Mesenchymal stem cell (in vitro differentiated cells and primary cell): ENCODE measurements around the gene INSC.

Source experiments
- DNase-seq: peaks from one replicate; pipeline ENCODE4 v3.0.0-alpha.2; 2013
- H2AFZ ChIP-seq: one replicate; pipeline ENCODE4 v1.6.1; 2013; ENCODE audit warnings: low read depth, mild to moderate bottlenecking, control low read depth, inconsistent platforms, low read length, moderate library complexity
- H2AK5ac ChIP-seq: 2 replicates; pipeline ENCODE4 v1.6.1; 2013; ENCODE audit warnings: low read length, moderate library complexity, mild to moderate bottlenecking, inconsistent platforms; ENCODE audit not compliant: severe bottlenecking
- H2BK120ac ChIP-seq: one replicate; pipeline ENCODE4 v1.6.1; 2013; ENCODE audit warnings: low read depth, mild to moderate bottlenecking, inconsistent platforms, low read length, moderate library complexity
- H2BK12ac ChIP-seq, 2 experiments: one replicate each; pipeline ENCODE4 v1.6.1; 2013; ENCODE audit warnings: inconsistent platforms in 2 of 2, low read length in 2 of 2, mild to moderate bottlenecking in 2 of 2, moderate library complexity in 2 of 2, control low read depth in 1 of 2
- H2BK15ac ChIP-seq: one replicate; pipeline ENCODE4 v1.6.1; 2013; ENCODE audit warnings: mild to moderate bottlenecking, low read depth, inconsistent platforms; ENCODE audit not compliant: poor library complexity, severe bottlenecking
- H2BK5ac ChIP-seq: 2 replicates; pipeline ENCODE4 v1.6.1; 2013; ENCODE audit warnings: low read depth, mild to moderate bottlenecking, low read length, control low read depth, inconsistent platforms; ENCODE audit not compliant: poor library complexity, severe bottlenecking
- H3K14ac ChIP-seq, 2 experiments: one replicate each; pipeline ENCODE4 v1.6.1; 2013; ENCODE audit warnings: inconsistent platforms in 2 of 2, low read length in 2 of 2, control low read depth in 1 of 2, mild to moderate bottlenecking in 1 of 2, moderate library complexity in 1 of 2
- H3K18ac ChIP-seq, 2 experiments: one replicate each; pipeline ENCODE4 v1.6.1; 2013; ENCODE audit warnings: inconsistent platforms in 2 of 2, low read length in 2 of 2, control low read depth in 1 of 2, low read depth in 1 of 2, mild to moderate bottlenecking in 1 of 2
- H3K23ac ChIP-seq, 2 experiments: one replicate each; pipeline ENCODE4 v1.6.1; 2013; ENCODE audit warnings: inconsistent platforms in 2 of 2, low read length in 2 of 2, mild to moderate bottlenecking in 2 of 2, moderate library complexity in 2 of 2, control low read depth in 1 of 2
- H3K27ac ChIP-seq: 2 replicates; pipeline ENCODE4 v1.5.1; 2013; ENCODE audit warnings: mild to moderate bottlenecking, moderate library complexity, low read length, control low read depth, inconsistent platforms; ENCODE audit not compliant: poor library complexity, severe bottlenecking
- H3K27me3 ChIP-seq, 2 experiments: 2 replicates each; pipeline versions ENCODE4 v1.6.1 to v1.7.0; 2013; ENCODE audit warnings: low read length in 2 of 2, mild to moderate bottlenecking in 2 of 2, moderate library complexity in 2 of 2, control low read depth in 1 of 2, inconsistent platforms in 1 of 2; ENCODE audit not compliant: control insufficient read depth in 1 of 2, insufficient read depth in 1 of 2
- H3K36me3 ChIP-seq, 2 experiments: 2 replicates each; pipeline versions ENCODE4 v1.6.1 to v1.7.0; 2013; ENCODE audit warnings: low read length in 2 of 2, control low read depth in 1 of 2, inconsistent platforms in 1 of 2, low read depth in 1 of 2, mild to moderate bottlenecking in 1 of 2; ENCODE audit not compliant: insufficient read depth in 2 of 2, control insufficient read depth in 1 of 2
- H3K4ac ChIP-seq, 2 experiments: one replicate each; pipeline ENCODE4 v1.6.1; 2013; ENCODE audit warnings: inconsistent platforms in 2 of 2, low read length in 2 of 2, mild to moderate bottlenecking in 2 of 2, moderate library complexity in 2 of 2, control low read depth in 1 of 2, low read depth in 1 of 2
- H3K4me1 ChIP-seq: 2 replicates; pipeline ENCODE4 v1.6.1; 2013; ENCODE audit warnings: low read depth, low read length, control low read depth; ENCODE audit not compliant: control insufficient read depth, insufficient read depth
- H3K4me2 ChIP-seq: 2 replicates; pipeline ENCODE4 v1.6.1; 2013; ENCODE audit warnings: low read length, mild to moderate bottlenecking, inconsistent platforms; ENCODE audit not compliant: poor library complexity, severe bottlenecking
- H3K4me3 ChIP-seq, 2 experiments: 2 replicates each; pipeline versions ENCODE4 v1.5.1 to v1.7.0; 2013; ENCODE audit warnings: low read length in 2 of 2, mild to moderate bottlenecking in 2 of 2, control low read depth in 1 of 2, low read depth in 1 of 2; ENCODE audit not compliant: insufficient read depth in 1 of 2
- H3K79me1 ChIP-seq: replicated peaks from 2 replicates; pipeline ENCODE4 v1.6.1; 2013; ENCODE audit warnings: mild to moderate bottlenecking, control low read depth, low read length, inconsistent platforms; ENCODE audit not compliant: poor library complexity, severe bottlenecking
- H3K9ac ChIP-seq: 2 replicates; pipeline ENCODE4 v1.7.0; 2013; ENCODE audit warnings: mild to moderate bottlenecking, low read length, moderate library complexity
- H3K9me3 ChIP-seq: 2 replicates; pipeline ENCODE4 v1.7.0; 2013; ENCODE audit warnings: mild to moderate bottlenecking, low read length; ENCODE audit not compliant: control insufficient read depth
- H4K8ac ChIP-seq: one replicate; pipeline ENCODE4 v1.6.1; 2013; ENCODE audit warnings: inconsistent platforms, mild to moderate bottlenecking, low read length, moderate library complexity
- H4K91ac ChIP-seq: one replicate; pipeline ENCODE4 v1.6.1; 2013; ENCODE audit warnings: mild to moderate bottlenecking, low read length, inconsistent platforms
- WGBS: methylation state at CpG from one replicate; pipeline ENCODE4 v1.1.7; 2013; ENCODE audit warnings: mixed read lengths; 5-methylcytosine and 5-hydroxymethylcytosine counted together

The INSC gene

DNA sequence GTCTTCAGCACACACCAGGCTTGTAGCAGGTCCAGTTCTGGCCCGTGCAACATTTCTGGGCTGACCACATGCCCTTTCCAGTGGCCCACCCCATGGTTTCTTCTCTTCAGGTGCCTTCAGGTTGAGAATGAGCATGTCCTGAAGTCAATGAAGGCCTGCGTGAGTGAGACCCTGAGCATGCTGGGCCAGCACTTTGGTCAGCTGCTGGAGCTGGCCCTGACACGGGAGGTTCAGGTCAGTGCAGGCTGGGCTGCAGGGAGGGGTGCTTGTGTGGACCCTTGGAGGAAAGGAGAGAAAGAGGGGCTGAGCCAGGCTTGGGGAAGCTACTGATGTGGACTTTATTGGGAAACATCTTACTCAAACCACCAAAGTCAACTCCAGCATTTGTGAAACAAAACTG, 63.5 kb downstream of the INSC start:
- DNase-seq, result no peak
- H3K27me3 ChIP-seq, result no peaks in the 10 kb centered on the region
- no peak overlapping the region for H2BK5ac ChIP-seq
- H4K8ac ChIP-seq, result no peak overlapping the region
- H3K18ac ChIP-seq, result no peak overlapping the region
- H3K4me2 ChIP-seq, result no peak overlapping the region
- H2AFZ ChIP-seq, result no peak overlapping the region
- H2AK5ac ChIP-seq, result no peak overlapping the region
- no peak overlapping the region for H3K9ac ChIP-seq
- H4K91ac ChIP-seq, result no peak overlapping the region
- no peak overlapping the region for H2BK120ac ChIP-seq
- no peaks in the 10 kb centered on the region for H3K79me1 ChIP-seq
- H3K23ac ChIP-seq, result no peak overlapping the region
- H2BK15ac ChIP-seq, result no peak overlapping the region
- H3K4me1 ChIP-seq, result peaks cover 15% of the 10 kb centered on the region
- no peaks in the 10 kb centered on the region for H3K9me3 ChIP-seq
- no peak overlapping the region for H3K27ac ChIP-seq
- 93% methylated on average over 3 of the region's 3 CpGs for WGBS
- H2BK12ac ChIP-seq, result no peak overlapping the region
- H3K36me3 ChIP-seq, result no peaks in the 10 kb centered on the region
- no peak overlapping the region for H3K4ac ChIP-seq
- no peak overlapping the region for H3K14ac ChIP-seq
- no peak overlapping the region for H3K4me3 ChIP-seq

DNA sequence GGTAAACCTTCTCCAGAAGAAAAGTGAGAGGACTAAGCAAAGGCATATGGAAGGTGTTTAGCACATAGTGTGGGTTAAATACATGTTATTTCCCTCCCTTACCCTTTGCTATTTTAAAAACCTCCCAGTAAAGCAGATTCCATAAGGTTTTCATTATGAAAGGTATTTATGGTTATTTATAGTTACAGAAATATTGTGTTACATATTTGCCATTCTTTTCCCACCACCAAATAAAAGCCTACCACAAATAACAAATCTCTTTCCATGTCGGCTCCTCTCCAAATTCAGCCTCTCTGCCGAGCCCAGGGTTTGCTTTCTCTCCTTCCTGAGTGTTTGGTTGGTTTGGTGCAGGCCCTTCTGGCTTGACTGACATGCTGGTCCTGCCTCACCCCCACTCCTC, 64.4 kb downstream of the INSC start:
- Histone ChIP-seq H3K14ac (no peak overlapping the region), H3K4me2 (no peak overlapping the region), H3K79me1 (no peaks in the 10 kb centered on the region), H2AK5ac (peak overlapping the region; percentile 31), H4K8ac (peak overlapping the region; percentile 61), H2AFZ (no peak overlapping the region), H4K91ac (no peak overlapping the region), H3K27ac (no peak overlapping the region), H3K23ac (no peak overlapping the region), H3K4ac (no peak overlapping the region), H3K4me3 (no peak overlapping the region), H3K9ac (no peak overlapping the region), H2BK15ac (no peak overlapping the region), H3K27me3 (no peaks in the 10 kb centered on the region), H3K36me3 (no peaks in the 10 kb centered on the region), H2BK12ac (peak overlapping the region in 1 of 2 experiments; percentile 35), H3K4me1 (peaks cover 15% of the 10 kb centered on the region), H2BK120ac (no peak overlapping the region), H3K18ac (peak overlapping the region in 1 of 2 experiments; percentile 56), H3K9me3 (no peaks in the 10 kb centered on the region), H2BK5ac (no peak overlapping the region)
- 100% methylated on average over 2 of the region's 2 CpGs for WGBS
- DNase-seq, result no peak

DNA sequence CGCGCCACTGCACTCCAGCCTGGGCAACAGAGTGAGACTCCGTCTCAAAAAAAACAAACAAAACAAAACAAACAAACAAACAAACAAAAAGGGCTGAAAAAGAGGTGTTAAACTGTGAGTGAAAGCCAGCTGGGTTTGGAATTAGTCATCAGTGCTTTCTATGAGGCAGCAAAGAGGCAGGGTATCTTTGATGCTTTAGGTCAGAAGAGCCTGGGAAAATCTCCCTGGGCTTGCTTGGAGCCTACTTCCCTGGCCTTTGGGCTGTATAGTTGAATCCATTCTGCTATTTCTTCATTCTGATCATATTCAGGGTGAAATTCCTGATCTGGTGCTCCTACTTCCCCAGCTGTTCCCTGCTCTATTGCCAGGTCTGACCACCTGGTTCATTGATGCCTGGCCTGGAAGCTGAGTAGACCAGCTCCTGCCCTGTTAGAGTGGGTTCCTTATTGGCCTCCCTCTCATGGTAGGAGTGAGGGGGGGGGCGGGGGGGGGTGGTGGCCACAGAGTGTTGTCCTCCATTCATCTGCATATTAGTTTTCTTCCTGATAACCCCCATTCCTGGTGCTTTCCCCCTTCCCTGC, 65.6 kb downstream of the INSC start:
- Histone ChIP-seq H3K9me3 (no peaks in the 10 kb centered on the region), H3K4me3 (no peak overlapping the region), H3K27ac (no peak overlapping the region), H3K27me3 (no peaks in the 10 kb centered on the region), H3K23ac (no peak overlapping the region), H3K4ac (no peak overlapping the region), H4K8ac (no peak overlapping the region), H3K4me1 (peaks cover 15% of the 10 kb centered on the region), H3K79me1 (no peaks in the 10 kb centered on the region), H3K18ac (no peak overlapping the region), H2AK5ac (no peak overlapping the region), H2BK15ac (no peak overlapping the region), H2AFZ (no peak overlapping the region), H2BK5ac (no peak overlapping the region), H2BK120ac (no peak overlapping the region), H2BK12ac (no peak overlapping the region), H3K9ac (no peak overlapping the region), H4K91ac (no peak overlapping the region), H3K36me3 (no peaks in the 10 kb centered on the region), H3K14ac (no peak overlapping the region), H3K4me2 (no peak overlapping the region)
- WGBS, result no CpG with 5 or more reads among the region's 4 CpGs
- DNase-seq, result peak; percentile 51

DNA sequence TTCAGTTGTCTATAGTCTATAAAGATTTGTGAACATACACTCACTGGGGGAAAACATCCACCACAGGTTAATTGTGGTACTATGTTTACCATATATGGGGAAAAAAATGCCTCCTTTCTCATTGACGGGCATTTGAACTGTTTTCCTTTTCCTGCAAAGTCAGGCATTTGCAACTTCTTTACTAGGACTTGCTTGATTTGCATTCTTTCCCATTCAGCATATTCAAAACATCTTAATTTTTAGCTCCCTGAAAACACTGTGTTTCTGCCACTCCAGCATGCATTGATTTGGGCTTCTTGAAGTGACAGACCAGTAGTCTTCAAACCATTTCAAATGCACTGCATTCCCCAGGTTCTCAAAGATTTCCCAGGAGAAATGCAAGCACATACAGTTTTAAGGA, 67.6 kb downstream of the INSC start:
- H3K23ac ChIP-seq, result no peak overlapping the region

More for the DNA sequence above, 67.6 kb downstream of the INSC start:
- H3K14ac ChIP-seq, result no peak overlapping the region
- no peak overlapping the region for H3K27ac ChIP-seq
- H3K27me3 ChIP-seq, result no peaks in the 10 kb centered on the region
- no peak overlapping the region for H3K4ac ChIP-seq
- H3K79me1 ChIP-seq, result no peaks in the 10 kb centered on the region
- no peak for DNase-seq
- no peak overlapping the region for H4K91ac ChIP-seq
- H4K8ac ChIP-seq, result no peak overlapping the region
- H2AFZ ChIP-seq, result no peak overlapping the region
- no peaks in the 10 kb centered on the region for H3K9me3 ChIP-seq
- no peak overlapping the region for H2BK12ac ChIP-seq
- peaks cover 9% of the 10 kb centered on the region for H3K4me1 ChIP-seq
- no peak overlapping the region for H3K9ac ChIP-seq
- H3K36me3 ChIP-seq, result no peaks in the 10 kb centered on the region
- H3K18ac ChIP-seq, result no peak overlapping the region
- H3K4me3 ChIP-seq, result no peak overlapping the region
- 100% methylated on average over 1 of the region's 1 CpG for WGBS
- H2BK120ac ChIP-seq, result no peak overlapping the region
- H2BK15ac ChIP-seq, result no peak overlapping the region
- H2AK5ac ChIP-seq, result no peak overlapping the region
- H3K4me2 ChIP-seq, result no peak overlapping the region
- no peak overlapping the region for H2BK5ac ChIP-seq
